ENCODE measurements around the gene PRMT1. TPM values are rescaled to one million over a fixed set of nuclear protein-coding genes. Genes with fewer than 3 reads are reported as not detected.
A peak's percentile ranks its signal among the peaks of the same experiment; 100 is the strongest.

PRMT1 gene
- total RNA-seq, 1 experiment from 2014 or later: 505 TPM

DNA sequence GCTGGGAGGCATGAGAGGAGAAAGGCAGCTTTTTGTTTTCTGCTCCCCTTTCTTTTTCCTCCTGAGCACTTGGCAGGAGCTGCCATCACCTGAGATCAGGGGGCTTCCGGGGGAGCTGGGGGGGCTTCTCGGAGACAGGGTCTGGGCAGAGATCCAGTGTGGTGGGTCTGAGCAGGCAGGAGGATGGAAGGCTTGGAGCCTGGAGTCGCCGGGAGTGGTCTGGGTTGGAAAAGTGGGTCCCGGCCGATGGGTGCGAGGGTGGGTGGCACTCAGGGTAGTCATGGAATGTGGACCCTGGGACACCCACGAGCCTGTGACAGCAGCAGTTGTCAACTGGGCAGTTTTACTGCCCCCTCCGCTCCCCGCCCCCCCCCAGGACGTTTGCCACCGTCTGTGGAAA is 10.1 kb downstream of the PRMT1 start:
- no peak overlapping the region for H3K14ac ChIP-seq (ENCODE audit: insufficient read depth, low read length)
- H3K36me3 Mint-ChIP-seq (ENCODE audit: insufficient read depth in 1 of 3, low read depth in 3 of 3): peaks cover 35 to 65% (median 49%) of the 10 kb centered on the region in 3 experiments
- no peak for DNase-seq

More for the DNA sequence above, 10.1 kb downstream of the PRMT1 start:
- Histone ChIP-seq H3K79me1 (ENCODE audit: insufficient read depth, low read depth, low read length, poor library complexity, severe bottlenecking) (no peaks in the 10 kb centered on the region), H3K56ac (ENCODE audit: insufficient read length, low read depth, low read length) (no peak overlapping the region), H3K4ac (ENCODE audit: low read depth, low read length) (no peak overlapping the region), H4K8ac (replicated peaks; ENCODE audit: insufficient read length, low read depth, low read length) (no peak overlapping the region), H3K4me1 (ENCODE audit: insufficient read depth, low read length) (peaks cover 10% of the 10 kb centered on the region; the same call in 1 of the 2 replicates), H2BK12ac (ENCODE audit: insufficient read length, low read depth, low read length) (no peak overlapping the region), H2BK120ac (ENCODE audit: low read depth, low read length, poor library complexity, severe bottlenecking) (no peak overlapping the region), H3K4me2 (ENCODE audit: insufficient read depth, insufficient read length, low read length) (no peak overlapping the region), H3T11ph (ENCODE audit: low read length) (no peak overlapping the region), H2BK20ac (ENCODE audit: low read depth, low read length, poor library complexity, severe bottlenecking) (no peak overlapping the region), H2AFZ (ENCODE audit: low read length) (no peak overlapping the region), H4K91ac (ENCODE audit: insufficient read length, low read depth, low read length) (no peak overlapping the region), H3K27me3 (ENCODE audit: insufficient read depth, low read length) (no peaks in the 10 kb centered on the region), H4K5ac (ENCODE audit: insufficient read length, low read depth, low read length) (no peak overlapping the region), H2BK15ac (ENCODE audit: low read depth, low read length) (no peak overlapping the region), H2AK5ac (ENCODE audit: insufficient read length, low read length) (no peak overlapping the region), H3K9me3 (ENCODE audit: control insufficient read depth, low read depth, low read length) (no peaks in the 10 kb centered on the region), H3K18ac (ENCODE audit: insufficient read length, low read depth, low read length) (no peak overlapping the region), H2BK5ac (ENCODE audit: insufficient read length, low read length) (no peak overlapping the region), H3K27ac (ENCODE audit: insufficient read length, low read depth, low read length) (no peak overlapping the region), H3K23me2 (ENCODE audit: insufficient read length, low read depth, low read length, poor library complexity, severe bottlenecking) (peaks cover 19% of the 10 kb centered on the region), H3K9ac (ENCODE audit: extremely low read depth, insufficient read length, low read length) (no peak overlapping the region), H4K20me1 (ENCODE audit: control insufficient read depth, insufficient read depth, insufficient read length) (no peaks in the 10 kb centered on the region), H3K79me2 (ENCODE audit: insufficient read depth, low read length) (no peaks in the 10 kb centered on the region), H3K23ac (ENCODE audit: insufficient read length, low read depth, low read length) (no peak overlapping the region)
- WGBS (ENCODE audit: extremely low coverage, insufficient read length, low lambda C conversion rate): no CpG with 5 or more reads among the region's 12 CpGs
- peaks cover 0 to 3% of the 10 kb centered on the region in 2 experiments; a peak in 2 of 5 replicates for H3K9me3 Mint-ChIP-seq
- H3K27ac Mint-ChIP-seq: peak overlapping the region in 1 of 3 experiments; percentile 80; a peak in 2 of 7 replicates
- no peak overlapping the region; a peak in 1 of 5 replicates for H3K4me3 Mint-ChIP-seq
- peaks cover 28 to 52% of the 10 kb centered on the region in 2 experiments for H3K4me1 Mint-ChIP-seq
- H3K27me3 Mint-ChIP-seq (ENCODE audit: low read depth): no peaks in the 10 kb centered on the region; the same call in 1 of the 2 replicates
- TF ChIP-seq, protein P1, sequence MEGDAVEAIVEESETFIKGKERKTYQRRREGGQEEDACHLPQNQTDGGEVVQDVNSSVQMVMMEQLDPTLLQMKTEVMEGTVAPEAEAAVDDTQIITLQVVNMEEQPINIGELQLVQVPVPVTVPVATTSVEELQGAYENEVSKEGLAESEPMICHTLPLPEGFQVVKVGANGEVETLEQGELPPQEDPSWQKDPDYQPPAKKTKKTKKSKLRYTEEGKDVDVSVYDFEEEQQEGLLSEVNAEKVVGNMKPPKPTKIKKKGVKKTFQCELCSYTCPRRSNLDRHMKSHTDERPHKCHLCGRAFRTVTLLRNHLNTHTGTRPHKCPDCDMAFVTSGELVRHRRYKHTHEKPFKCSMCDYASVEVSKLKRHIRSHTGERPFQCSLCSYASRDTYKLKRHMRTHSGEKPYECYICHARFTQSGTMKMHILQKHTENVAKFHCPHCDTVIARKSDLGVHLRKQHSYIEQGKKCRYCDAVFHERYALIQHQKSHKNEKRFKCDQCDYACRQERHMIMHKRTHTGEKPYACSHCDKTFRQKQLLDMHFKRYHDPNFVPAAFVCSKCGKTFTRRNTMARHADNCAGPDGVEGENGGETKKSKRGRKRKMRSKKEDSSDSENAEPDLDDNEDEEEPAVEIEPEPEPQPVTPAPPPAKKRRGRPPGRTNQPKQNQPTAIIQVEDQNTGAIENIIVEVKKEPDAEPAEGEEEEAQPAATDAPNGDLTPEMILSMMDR (conservative IDR thresholded peaks at IDR 0.05): no peak

Measured in H9 (cell line).